HG03571 (cell line): ENCODE data around the gene ARL4C.
A peak's percentile ranks its signal among the peaks of the same experiment; 100 is the strongest.

Source experiments
- ATAC-seq: cut with Tn5 transposase; IDR thresholded peaks from one replicate; pipeline ENCODE4 v1.9.1; 2021; ENCODE audit not compliant: unreplicated experiment

Gene ARL4C

DNA sequence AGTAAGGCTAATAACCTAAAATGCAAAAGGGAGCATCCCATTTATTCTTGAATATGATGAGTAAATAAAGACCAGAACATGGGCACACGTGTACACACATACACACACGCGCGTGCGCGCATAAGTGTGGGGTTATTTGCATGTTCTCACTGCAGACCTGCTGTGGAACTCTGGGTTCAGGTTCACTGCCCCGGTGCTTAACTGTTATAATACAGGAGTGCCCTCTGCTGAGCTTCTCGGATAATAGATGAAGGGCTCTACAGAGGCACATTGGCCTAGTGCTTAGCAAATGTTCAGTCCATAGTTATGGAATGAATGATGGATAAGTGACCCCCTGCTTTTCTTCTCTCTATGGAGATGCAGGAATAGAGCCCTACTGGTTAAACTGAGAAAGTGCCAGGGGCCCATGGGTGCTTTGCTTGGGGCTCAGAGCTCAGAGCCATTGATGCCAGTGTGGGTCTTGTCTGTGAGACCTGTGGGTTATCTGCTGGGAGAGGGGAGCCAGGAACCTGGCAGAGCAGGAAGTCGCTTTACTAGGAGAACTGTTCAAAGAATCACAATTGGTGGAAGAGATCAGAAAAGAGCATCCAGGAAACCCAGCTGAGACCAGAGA lies 3.6 kb upstream of the ARL4C start:
- peak; percentile 52 for ATAC-seq

DNA sequence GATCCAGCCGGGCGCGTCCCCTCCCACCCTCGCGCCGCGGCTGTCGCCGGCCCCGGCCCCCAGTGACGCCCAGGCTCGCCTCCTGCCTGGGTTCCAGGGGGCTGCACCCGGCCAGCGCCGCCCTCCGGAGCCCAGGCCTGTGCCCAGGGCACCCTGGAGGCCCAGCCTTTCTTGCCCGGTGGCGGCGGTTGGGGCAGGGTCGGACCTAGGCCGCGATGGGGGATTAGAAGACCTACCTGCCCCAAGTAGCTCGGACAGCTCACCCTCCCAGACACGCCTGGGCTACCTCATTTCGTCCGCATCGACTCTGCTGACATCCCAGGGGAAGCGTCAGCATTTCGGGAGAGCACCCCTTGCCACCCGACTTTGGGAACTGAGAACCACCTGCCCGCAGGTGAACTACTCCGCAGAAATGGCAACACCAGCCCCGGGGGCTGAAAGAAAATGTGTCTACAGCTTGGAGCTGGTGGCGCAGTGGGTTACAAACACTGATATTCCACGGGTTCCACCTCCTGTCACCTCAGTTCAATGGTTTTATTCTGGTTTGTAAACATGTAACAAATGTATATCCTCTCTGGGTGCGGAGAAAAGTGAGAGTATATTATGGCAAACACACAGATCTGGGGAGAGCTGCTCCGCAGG lies 834 bp upstream of the ARL4C start:
- ATAC-seq = no peak

DNA sequence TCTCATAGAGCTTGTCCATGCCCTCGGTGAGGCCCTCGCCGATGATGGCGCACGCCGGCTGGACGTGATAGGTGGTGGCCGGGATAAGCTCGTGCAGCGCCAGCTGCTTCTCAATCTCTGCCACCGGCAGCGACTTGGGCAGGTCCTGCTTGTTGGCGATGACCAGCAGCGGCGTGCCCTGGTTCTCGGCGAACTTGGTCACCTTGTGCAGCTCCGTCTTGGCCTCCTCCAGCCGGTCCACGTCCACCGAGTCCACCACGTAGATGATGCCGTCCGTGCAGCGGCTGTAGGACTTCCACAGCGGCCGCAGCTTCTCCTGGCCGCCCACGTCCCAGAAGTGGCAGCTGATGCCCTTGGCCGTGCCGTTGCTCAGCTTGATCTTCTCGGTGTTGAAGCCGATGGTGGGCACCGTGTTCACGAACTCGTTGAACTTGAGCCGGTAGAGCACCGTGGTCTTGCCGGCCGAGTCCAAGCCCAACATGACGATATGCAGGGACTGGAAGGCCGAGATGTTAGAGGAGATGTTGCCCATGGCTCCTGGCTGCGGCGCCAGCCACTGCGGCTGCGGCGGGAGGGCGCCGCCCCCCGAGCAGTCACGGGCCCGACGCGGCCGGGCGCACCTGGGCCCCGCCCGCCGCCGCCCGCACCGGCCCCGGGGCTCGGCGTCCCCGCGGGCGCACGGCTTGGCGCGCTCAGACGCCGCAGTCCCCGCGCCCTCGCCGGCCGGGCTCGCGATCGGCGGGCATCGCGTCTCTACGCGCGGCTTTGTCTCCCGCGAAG lies 636 bp downstream of the ARL4C start:
- ATAC-seq = peak; percentile 46

DNA sequence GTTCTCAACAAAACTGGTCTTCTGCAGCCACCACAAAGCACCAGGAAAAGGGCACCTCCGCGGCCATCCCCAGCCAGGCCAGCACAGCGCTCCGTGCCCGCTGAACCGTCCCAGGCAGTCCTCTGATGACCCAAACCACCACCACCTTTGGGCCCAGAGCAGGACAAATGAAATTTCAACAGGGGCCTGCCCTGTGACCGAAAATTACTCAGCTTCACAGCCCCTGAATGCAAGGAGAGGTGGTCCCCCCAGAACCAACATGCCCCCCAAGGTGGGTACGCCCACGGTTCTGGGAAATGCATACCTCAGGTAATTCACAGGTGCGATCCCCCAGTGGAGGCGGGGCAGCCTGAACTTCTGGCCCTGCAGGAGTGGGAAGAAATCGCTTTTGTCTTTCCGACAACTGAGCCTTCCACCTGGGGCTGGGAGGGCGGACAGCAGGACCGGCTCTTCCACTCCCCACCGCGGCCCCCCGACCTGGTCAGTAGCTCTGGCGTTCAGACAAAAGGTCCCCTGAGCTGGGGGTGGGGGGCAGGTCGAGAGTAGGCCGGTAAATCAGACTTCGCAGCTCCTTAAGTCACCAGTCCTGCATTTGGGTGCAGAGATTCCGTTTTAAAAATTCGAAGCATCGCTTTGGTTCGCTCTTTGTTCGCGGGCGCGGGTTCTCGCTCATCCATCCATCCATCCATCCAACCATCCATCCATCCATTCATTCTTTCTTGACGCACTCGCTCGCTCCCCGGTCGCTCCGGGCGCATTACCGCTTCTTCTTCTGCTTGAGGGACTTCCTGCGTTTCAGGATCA lies 1.4 kb downstream of the ARL4C start:
- ATAC-seq = no peak

DNA sequence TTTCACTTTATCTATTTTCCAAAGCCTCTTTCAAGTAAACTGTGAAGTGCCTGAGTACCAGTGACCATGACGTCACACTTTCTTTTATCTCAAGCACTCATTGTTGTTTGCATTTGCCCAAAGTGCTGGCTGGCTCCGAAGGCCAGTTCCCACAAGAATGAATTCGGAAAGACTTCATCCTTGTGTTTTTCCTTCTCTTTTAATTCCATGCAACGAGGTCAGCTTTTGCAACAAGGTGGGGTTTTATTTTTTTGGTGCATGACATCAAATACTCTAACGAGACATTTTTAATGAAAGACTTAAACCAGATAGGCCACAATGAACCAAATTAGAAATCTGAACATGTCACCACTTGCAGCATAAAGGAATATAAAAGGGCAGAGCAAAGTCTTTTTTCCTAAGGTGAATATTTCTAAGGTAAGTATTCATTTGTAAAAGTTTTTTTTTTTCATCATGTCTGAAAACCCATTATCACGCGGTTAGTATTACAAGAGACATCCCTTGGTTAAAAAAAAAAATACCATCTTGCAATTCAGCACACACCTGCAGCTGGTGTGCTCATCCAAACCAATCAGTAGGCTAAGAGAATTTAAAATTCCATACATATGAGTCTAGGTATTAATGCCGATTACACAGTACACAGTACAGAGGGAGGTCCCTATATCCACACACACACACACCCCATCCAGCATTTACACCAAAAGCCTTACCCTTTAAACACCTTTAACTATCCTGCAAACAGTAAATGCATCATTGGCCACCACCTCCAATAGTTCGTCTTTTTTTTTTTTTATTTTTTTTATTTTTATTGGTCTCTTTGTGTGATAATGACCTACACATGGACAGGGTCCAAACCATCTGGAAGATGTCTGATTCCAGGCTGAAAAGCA lies 2.3 kb downstream of the ARL4C start:
- no peak for ATAC-seq

DNA sequence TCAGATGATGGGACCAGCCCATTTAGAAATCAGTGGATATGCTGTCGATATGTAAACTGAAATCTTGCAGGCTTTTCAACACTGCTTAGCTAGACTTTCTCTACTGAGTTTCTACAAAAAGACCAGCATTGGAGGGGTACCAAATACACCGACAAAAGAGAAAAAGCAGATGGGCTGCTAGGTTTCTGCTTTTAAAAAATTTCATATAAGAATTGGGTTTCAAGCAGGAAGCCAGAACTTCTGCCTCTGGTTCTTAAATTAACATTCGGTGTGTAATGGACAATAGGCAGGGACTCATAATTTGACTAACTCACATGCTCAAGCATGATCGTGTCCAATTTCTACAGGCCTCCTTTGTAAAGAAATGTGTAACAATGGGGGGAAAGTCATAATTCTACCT lies 3.1 kb downstream of the ARL4C start:
- ATAC-seq = no peak

DNA sequence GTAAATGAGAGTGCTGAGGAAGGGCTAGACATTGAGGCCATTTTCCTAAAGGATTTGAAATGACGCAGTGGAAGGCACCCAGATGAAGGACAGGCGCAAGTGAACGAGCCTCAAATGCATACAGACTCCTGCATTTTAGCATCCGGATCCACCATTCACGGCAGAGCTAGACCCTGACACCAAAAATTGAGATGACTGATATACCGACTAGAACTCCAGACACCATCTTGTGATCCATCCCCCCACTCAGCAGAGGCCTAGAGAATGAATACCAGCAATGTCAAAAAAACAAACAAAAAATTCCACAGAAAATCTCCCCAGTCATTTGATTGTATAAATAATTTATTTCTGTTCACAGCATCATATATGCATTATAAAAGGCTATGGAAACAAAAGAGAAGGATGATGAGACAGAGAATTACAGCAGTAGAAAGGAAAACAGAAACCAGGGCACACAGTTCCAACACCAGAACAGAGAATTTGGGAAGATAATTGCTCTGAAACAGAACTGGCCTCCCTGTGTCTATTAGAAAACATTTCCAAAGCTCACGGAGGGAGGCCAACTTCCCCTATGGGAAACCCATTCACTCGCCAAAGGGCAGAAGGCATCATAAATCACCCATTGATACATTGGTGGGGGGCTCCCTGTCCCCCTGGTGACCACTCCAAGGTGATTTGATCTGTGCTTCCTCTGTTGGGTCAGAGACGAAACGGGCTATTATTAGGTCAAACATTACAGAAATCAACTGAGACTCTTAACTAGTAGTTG lies 4.0 kb downstream of the ARL4C start:
- ATAC-seq = no peak

DNA sequence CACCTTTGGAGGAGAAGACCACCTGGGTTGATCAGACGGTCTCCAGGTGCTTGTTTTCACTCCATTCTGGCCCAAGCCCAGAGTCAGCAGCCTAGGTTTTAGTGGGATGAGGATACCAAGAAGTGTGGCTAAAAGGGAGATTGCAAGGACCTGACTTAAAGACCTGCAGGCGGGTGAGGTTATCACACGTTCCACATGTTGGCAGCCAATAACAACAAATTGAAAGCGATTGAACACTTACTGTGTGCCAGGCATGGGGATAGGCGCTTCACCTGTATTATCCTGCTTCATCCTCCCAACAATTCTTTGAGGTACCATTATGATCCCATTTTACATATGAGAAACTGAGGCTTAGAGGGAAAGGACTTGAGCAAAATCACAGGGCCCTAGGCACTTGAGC lies 5.0 kb downstream of the ARL4C start:
- no peak for ATAC-seq

DNA sequence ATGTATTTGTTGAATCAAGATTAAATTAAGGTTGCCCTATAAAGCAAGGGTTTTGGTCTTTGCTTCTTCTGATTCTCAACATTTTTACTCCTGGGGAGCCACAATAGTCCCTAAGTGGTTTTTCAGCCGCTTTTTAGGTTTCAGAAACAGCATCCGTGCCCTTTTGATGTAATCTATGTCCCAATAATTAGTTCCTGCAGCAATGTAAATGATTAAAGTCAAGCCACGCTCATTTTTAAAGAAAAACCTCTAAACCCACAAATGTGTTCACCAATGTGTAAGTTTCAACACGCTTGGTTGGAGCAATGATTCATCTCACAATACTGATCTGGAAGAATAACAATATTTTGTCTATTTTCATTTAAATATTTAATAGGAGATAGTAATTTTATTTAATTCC lies 5.6 kb downstream of the ARL4C start:
- no peak for ATAC-seq

DNA sequence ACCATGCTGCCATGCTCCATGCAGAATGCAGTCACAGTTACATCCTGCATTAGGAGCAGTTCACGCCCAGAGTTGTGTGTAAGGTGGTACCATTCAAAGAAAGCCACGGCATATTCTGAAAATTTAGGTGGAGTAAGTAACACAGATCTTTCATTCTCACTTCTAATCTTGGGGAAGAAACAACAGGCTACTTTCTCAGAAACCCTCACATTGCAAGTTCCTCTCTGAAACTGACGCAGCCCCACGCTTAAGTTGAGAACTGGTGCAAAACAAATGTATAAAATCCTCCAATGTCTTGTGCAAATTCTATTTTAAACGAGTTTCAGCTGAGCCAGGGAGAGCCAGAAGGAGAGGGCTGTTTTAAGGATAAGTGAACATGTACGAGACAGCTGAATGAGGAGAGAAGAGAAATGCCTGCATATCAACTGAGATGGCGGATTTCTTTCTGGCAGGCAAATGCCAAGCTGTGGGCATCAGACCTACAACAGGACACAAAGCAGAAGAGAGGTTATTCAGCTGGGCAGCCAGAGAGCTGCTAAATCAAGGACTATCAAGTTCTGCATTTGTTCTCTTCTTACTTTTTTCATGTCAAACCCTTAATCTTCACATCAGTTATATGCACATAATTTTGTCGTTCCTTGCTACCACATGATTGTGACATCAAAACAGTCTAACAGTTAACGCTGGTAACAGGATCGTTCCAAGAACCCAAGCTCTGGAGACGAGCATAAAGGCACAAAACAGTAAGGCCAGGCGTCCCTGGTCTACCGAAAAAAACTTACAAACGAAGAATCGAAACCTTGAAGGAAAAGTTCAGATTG lies 6.4 kb downstream of the ARL4C start:
- no peak for ATAC-seq

DNA sequence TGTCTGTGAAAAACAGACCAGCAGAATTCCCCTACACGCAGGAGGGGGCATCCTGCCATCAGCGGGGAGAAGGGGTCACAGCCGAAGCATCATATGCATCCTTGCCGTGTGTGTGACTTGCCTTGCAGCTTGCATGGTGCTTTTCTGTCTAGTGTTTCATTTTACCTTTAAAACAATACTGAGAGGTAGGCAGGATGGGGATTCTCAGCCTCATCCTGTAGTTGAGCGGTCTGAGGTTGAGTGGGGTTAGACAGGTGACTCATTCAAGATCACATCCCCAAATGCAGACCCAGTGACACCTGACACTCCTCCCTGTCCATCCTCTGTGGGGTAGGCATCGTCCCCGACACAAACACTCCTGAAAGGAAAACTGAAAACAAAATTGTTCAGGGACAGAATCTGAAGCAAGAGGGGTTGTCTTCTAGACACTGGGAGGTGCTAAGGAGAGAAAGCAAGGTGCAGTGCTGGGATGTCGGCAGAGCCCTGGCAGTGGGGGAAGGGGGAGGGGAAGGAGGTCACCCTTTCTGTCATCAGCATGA lies 7.9 kb downstream of the ARL4C start:
- ATAC-seq = peak; percentile 61

DNA sequence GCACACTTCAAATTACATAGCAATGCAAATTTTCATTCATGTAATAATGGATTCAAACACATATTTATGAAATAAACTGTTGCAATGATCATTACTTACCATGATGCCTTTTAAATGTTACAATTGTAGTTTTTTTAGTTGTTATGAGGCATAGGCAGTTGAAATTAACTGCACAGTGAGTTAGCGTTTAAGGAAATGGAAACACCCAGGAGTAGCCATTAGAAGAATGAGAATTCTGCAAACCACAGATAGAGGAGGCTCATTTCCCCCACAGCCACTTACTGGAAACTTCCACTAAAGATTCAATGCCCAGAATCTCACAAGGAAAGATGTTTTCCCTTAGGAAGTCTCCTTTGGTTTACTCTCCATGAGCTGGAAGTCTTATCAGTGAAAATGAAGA lies 8.4 kb downstream of the ARL4C start:
- no peak for ATAC-seq

DNA sequence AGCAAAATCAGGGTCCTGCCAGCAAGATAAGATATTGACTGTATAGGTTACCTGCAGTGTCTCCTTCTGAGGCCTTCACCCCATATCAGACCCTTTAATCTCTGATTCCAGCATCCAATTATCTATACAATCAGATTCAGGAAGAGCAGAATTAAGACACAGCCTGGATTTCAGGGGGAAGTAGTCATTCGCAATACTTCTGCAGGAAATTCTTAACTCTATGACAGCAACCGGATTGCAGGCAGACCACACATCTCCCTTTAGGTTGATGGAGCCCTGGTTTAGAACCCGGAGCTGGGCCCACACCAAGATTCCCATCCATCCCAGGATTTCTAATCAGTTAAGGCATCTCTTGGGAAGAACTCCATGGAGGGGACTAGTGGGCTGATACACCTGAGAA lies 9.5 kb downstream of the ARL4C start:
- ATAC-seq = no peak

DNA sequence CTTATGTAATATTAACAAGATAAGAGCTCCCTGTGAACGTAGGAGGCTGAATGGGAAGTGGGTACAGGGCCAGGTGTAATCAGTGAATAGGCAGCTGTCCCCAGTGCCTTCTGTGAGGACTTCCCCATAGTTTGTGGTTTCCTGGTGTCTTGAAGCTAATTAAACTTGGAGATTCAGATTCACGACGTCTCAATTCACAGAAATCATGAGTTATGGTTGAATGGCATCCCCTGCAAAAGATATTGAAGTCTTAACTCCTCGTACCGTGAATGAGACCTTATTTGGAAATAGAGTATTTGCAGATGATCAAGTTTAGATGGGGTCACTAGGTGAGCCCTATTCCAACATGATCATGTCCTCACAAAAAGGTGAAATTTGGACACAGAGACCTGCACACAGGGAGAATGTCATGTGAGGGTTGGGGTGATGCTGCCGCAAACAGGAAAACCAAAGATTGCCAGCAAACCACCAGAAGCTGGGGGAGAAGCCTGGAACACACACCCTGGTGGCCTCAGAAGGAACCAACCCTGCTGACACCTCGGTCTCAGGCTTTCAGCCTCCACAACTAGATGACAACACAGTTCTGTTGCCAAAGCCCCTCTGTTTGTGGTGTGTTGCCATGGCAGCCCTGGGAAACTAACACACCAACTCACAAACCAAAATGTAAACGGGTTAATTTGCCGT lies 13.2 kb downstream of the ARL4C start:
- peak; percentile 60 for ATAC-seq

DNA sequence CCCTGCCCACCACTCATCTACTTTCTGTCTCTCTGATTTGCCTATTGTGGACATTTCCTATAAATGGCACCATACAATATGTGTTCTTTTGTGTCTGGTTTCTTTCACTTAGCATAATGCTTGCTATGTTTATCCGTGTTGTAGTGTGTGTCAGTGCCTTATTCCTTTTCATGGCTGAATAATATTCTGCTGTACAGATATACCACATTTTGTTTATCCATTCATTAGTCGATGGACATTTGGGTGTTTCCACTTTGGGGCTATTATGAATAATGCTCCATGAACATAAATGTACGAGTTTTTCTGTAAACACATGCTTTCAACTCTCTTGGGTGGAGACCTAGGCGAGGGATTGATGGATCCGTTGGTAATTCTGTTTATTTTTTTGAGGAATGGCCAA lies 15.6 kb downstream of the ARL4C start:
- no peak for ATAC-seq

DNA sequence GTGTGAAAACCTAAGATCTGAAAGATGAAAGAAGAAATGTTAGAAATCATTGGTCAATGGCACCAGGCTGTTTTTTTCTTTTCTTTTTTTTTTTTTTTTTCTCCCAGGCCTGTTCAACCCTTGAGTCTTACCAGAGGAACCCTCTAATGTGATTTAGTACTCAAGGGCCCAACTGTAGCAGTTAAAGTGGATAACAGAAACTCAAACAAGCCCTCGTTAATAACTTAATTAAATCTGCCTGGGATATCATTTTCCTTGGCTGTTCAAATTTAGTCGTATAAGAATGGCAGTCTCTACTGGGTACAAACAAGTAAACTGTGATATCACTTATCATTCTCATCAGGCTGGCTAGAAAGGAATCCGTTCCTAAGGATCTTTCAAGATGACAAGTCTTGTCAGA lies 16.5 kb downstream of the ARL4C start:
- ATAC-seq = no peak

DNA sequence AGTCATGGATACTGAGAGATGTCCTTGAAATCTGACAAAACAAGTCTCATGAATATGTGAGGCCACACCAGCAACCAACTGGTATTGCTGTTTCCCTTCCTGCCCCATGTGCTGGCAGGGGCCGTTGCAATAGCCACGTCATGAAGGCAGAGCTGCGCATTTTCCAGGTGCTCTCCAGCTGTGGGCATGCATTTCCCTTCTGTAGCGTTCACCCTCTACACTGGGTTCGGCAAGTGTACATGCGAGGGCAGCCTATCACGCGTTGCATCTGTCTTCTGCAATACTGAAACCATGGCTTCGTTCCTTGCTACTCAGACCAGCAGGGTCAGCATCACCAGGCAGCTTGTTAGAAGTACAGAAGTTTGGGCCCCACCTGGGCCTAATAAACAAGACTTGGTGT lies 17.4 kb downstream of the ARL4C start:
- no peak for ATAC-seq
